Activated T-cell treated with anti-CD3 and anti-CD28 coated beads for 4 hours (primary cell): Measurements from ENCODE around the gene CNTN5.

Experiments used
- DNase-seq: peaks from one replicate; pipeline ENCODE4 v3.0.0-alpha.2; 2020

The CNTN5 gene

GRCh38 chr11:99987821-99988470 lies 967.2 kb downstream of the CNTN5 start:
- DNase-seq: no peak

- no peak for DNase-seq
Measured at GRCh38 chr11:99988471-99988837, 967.7 kb downstream of the CNTN5 start.

GRCh38 chr11:100003985-100004384 lies 983.2 kb downstream of the CNTN5 start:
- DNase-seq: no peak

GRCh38 chr11:100004541-100004940 lies 983.8 kb downstream of the CNTN5 start:
- no peak for DNase-seq

GRCh38 chr11:100008417-100008816 lies 987.7 kb downstream of the CNTN5 start:
- DNase-seq: no peak

GRCh38 chr11:100009728-100010127 lies 989.0 kb downstream of the CNTN5 start:
- DNase-seq: no peak

GRCh38 chr11:100010393-100010792 lies 989.6 kb downstream of the CNTN5 start:
- no peak for DNase-seq

- no peak for DNase-seq
Measured at GRCh38 chr11:100011697-100012096, 990.9 kb downstream of the CNTN5 start.

GRCh38 chr11:100013011-100013410 lies 992.3 kb downstream of the CNTN5 start:
- DNase-seq: no peak

- DNase-seq: no peak
Measured at GRCh38 chr11:100031973-100032372, 1011.2 kb downstream of the CNTN5 start.

- DNase-seq: no peak
Measured at GRCh38 chr11:100061006-100061405, 1040.3 kb downstream of the CNTN5 start.

GRCh38 chr11:100066399-100066798 lies 1045.7 kb downstream of the CNTN5 start:
- DNase-seq: no peak

- DNase-seq: no peak
Measured at GRCh38 chr11:100068116-100068515, 1047.4 kb downstream of the CNTN5 start.

GRCh38 chr11:100072131-100072530 lies 1051.4 kb downstream of the CNTN5 start:
- no peak for DNase-seq

GRCh38 chr11:100080381-100080780 lies 1059.6 kb downstream of the CNTN5 start:
- no peak for DNase-seq

GRCh38 chr11:100080821-100081220 lies 1060.1 kb downstream of the CNTN5 start:
- DNase-seq: no peak

- no peak for DNase-seq
Measured at GRCh38 chr11:100093698-100094097, 1072.9 kb downstream of the CNTN5 start.

GRCh38 chr11:100094121-100094865 lies 1073.5 kb downstream of the CNTN5 start:
- DNase-seq: no peak

- DNase-seq: no peak
Measured at GRCh38 chr11:100095809-100096208, 1075.1 kb downstream of the CNTN5 start.

- no peak for DNase-seq
Measured at GRCh38 chr11:100098560-100098959, 1077.8 kb downstream of the CNTN5 start.

- no peak for DNase-seq
Measured at GRCh38 chr11:100105255-100105981, 1084.7 kb downstream of the CNTN5 start.

- DNase-seq: no peak
Measured at GRCh38 chr11:100105982-100106358, 1085.2 kb downstream of the CNTN5 start.

GRCh38 chr11:100119176-100119575 lies 1098.4 kb downstream of the CNTN5 start:
- DNase-seq: no peak

GRCh38 chr11:100133114-100133513 lies 1112.4 kb downstream of the CNTN5 start:
- DNase-seq: no peak
